Mucosa of descending colon (tissue), 3 donors: Measurements from ENCODE around the gene GALNT9. TPM values are rescaled to one million over a fixed set of nuclear protein-coding genes. Genes with fewer than 3 reads are reported as not detected.

Experiments used
- ATAC-seq: fragments of 200-7000 bp; cut with Tn5 transposase; one replicate; pipeline ENCODE4 v1.9.1; 2020; ENCODE audit warnings: mild to moderate bottlenecking, moderate library complexity
- DNase-seq, 3 donors: peaks; one replicate each; pipeline ENCODE4 v3.0.0-alpha.2; 2020
- H3K36me3 ChIP-seq: fragments of 200-600 bp; one replicate; pipeline ENCODE4 v1.8.0; 2021; ENCODE audit warnings: low read depth, mild to moderate bottlenecking
- H3K4me1 ChIP-seq: fragments of 200-600 bp; one replicate; pipeline ENCODE4 v1.8.0; 2021; ENCODE audit warnings: low read depth, mild to moderate bottlenecking
- H3K4me3 ChIP-seq: fragments of 200-600 bp; one replicate; pipeline ENCODE4 v1.8.0; 2021; ENCODE audit warnings: mild to moderate bottlenecking
- H3K9me3 ChIP-seq: fragments of 200-600 bp; one replicate; pipeline ENCODE4 v1.8.0; 2021; ENCODE audit warnings: mild to moderate bottlenecking
- CTCF ChIP-seq: fragments of 200-600 bp; IDR thresholded peaks from one replicate; pipeline ENCODE4 v1.8.0; 2022; ENCODE audit warnings: antibody characterized with exemption, mild to moderate bottlenecking
- intact Hi-C, 2 donors: fragments of 100-400 bp; cut with DNase I in 1 of 2; cut with micrococcal nuclease in 1 of 2; formaldehyde crosslinking; loops; one replicate each; pipeline versions ENCODE4 v1.11.0 to v1.11.1; 2022; cut with DNase I, micrococcal nuclease
- total RNA-seq, 3 donors: library from RNA; stranded (reverse); fragmentation: NEBNext Ultra II Directional in 2 of 3; extraction: Animal tissue kit (Norgen Biotek cat#: 25700) in 2 of 3; gene quantifications; one replicate each; pipeline versions ENCODE4 v1.2.1 to v1.2.4, GENCODE V29; 2021 to 2023
- donor health status: DM: no; HTN: no; CAD: no; lungs with moderate emphysema.
- donor health status: DM: no; HTN: no; CAD: no.
- donor health status: DM: no; HTN: yes; CAD: no.

GALNT9 gene
- total RNA-seq, 3 donors from 2014 or later: 0.43 to 3.7 TPM; not detected in 1

DNA sequence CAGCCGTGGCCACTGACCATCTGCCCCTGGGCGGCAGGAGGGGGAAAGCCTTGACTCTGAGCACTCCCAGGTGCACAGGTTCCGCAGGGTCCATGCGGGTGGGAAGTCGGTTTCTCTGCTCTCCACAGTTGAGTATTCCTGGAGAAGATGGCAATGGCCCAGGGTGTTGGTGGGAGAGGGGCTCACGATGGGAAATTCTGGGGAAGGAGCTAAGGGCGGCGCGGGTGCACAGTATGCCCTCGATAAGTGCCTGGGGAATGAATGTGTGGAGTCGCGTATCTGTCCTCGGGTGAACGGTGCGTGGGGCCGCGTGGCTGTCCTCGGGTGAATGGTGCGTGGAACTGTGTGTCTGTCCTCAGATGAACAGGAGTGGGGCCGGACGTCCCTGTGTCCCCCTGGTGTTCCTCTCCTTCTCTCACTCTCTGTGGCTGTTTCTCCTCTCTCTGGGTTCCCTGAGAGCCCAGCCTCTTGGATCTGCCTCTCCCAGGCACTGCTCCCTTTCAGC is 147.1 kb downstream of the GALNT9 start:
- H3K9me3 ChIP-seq: no peaks in the 10 kb centered on the region
- no peaks in the 10 kb centered on the region for H3K36me3 ChIP-seq
- DNase-seq (peak in 1 of 3 donors; percentile 31), ATAC-seq (no peak)
- TF ChIP-seq CTCF: no peak
- no peaks in the 10 kb centered on the region for H3K4me1 ChIP-seq
- intact Hi-C loops: no loop called here
- no peak overlapping the region for H3K4me3 ChIP-seq

DNA sequence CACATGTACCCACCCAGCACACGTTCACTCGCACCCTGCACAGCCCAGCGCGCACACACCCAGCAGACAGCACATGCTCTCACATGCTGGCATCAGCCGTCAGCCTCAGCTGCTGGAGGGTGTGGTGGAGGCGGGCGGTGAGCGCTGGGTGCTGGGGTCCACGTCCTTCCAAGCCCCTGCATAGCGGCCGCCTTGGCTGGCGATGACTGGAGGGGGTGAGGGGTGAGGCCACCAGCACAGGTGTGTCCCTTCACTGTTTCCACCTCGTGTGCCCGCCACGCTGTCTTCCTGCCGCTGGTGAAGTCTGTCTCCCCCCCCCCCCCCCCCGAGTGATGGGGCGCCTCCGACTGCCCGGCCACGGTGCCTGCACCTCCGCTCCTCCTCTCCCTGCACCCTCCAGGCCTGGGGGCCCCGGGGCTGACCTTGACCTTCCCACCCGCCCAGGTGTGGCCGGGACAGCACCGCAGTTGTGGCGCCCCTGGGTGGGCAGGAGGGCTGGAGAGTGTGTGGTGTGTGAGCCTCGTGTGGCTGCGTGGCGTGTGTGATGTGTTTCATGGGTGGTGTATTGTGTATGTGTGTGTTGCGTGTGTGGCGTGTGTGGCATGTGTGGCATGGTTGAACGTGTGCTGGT is 147.7 kb downstream of the GALNT9 start:
- peak in 1 of 3 donors; percentile 36 for DNase-seq
- no peaks in the 10 kb centered on the region for H3K36me3 ChIP-seq
- TF ChIP-seq CTCF: no peak
- no peak overlapping the region for H3K4me3 ChIP-seq
- no peaks in the 10 kb centered on the region for H3K9me3 ChIP-seq
- intact Hi-C loops: no loop called here
- no peak for ATAC-seq
- no peaks in the 10 kb centered on the region for H3K4me1 ChIP-seq

GRCh38 chr12:132180648-132181546 is 148.5 kb downstream of the GALNT9 start:
- intact Hi-C loops: no loop called here
- Histone ChIP-seq H3K36me3 (no peaks in the 10 kb centered on the region), H3K4me3 (no peak overlapping the region), H3K9me3 (no peaks in the 10 kb centered on the region), H3K4me1 (no peaks in the 10 kb centered on the region)
- TF ChIP-seq CTCF: no peak
- ATAC-seq (no peak), DNase-seq (peak in 1 of 3 donors; percentile 39)

GRCh38 chr12:132179431-132180362 is 149.7 kb downstream of the GALNT9 start:
- Histone ChIP-seq H3K9me3 (no peaks in the 10 kb centered on the region), H3K36me3 (no peaks in the 10 kb centered on the region), H3K4me3 (no peak overlapping the region), H3K4me1 (no peaks in the 10 kb centered on the region)
- DNase-seq: peak in 1 of 3 donors; percentile 27
- intact Hi-C loops: no loop called here
- ATAC-seq: no peak
- TF ChIP-seq CTCF: no peak

DNA sequence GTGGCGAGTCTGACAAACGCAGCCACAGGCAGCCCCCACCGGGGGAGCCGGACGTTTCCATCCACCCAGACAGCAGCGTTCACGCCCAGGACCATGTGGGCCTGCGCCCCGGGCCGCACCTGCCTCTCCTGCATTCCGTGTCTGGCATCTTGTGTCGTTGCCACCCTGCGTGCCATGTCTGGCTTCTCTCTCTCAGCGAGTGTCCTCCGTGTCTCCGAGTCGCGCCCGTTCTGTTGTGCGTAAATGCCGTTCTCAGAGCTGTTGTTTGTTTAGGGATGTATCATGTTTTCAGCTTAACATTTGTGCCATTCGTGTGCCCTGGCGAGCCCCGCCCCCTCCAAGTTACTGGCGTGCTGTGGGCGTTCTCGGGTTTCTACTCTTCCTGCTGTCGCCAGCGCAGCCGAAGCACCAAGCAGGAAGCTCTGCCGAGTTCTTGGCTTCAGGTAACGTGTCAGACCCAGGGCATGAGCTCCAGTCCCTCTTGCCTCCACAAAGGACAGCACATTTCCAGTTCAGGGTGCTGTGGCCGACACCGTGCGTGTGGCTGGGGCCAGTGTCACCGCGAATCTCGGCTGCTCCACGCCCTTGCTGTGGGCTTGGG is 150.5 kb downstream of the GALNT9 start:
- intact Hi-C loops: no loop called here
- DNase-seq: peak in 2 of 3 donors; percentile 28 to 52

More for the DNA sequence above, 150.5 kb downstream of the GALNT9 start:
- Histone ChIP-seq H3K36me3 (no peaks in the 10 kb centered on the region), H3K4me3 (no peak overlapping the region), H3K9me3 (no peaks in the 10 kb centered on the region), H3K4me1 (no peaks in the 10 kb centered on the region)
- peak; percentile 55 for ATAC-seq
- no peak for TF ChIP-seq CTCF
